CD4-positive, alpha-beta T cell (primary cell): Measurements from ENCODE around the gene LRRC55. TPM values are rescaled to one million over a fixed set of nuclear protein-coding genes. Genes with fewer than 3 reads are reported as not detected.

ENCODE experiments used
- ATAC-seq: fragments of 200-7000 bp; cut with Tn5 transposase; one replicate; pipeline ENCODE4 v1.10.0; 2022; ENCODE audit warnings: mild to moderate bottlenecking; ENCODE audit not compliant: poor library complexity
- CTCF ChIA-PET: fragments of 350-600 bp; sonication (Branson Sonifier 250); formaldehyde crosslinking; loops from one replicate; lab custom pipeline; 2021; ENCODE audit warnings: antibody characterized with exemption, inconsistent platforms; lab: Charles Lee
- POLR2A ChIA-PET: fragments of 350-600 bp; sonication (Branson Sonifier 250); formaldehyde crosslinking; loops from one replicate; lab custom pipeline; 2021; ENCODE audit warnings: antibody characterized with exemption, inconsistent platforms; lab: Charles Lee
- DNase-seq, 14 experiments: peaks; one replicate each; pipeline ENCODE4 v3.0.0-alpha.2; 2013 to 2020; ENCODE audit warnings: mixed read lengths in 2 of 14
- H3K27ac ChIP-seq, 2 donors: one replicate each; pipeline versions ENCODE4 v1.5.1 to v1.7.0; 2013; ENCODE audit warnings: low read length in 2 of 2, low read depth in 1 of 2, mild to moderate bottlenecking in 1 of 2
- H3K27me3 ChIP-seq, 2 experiments: 1 replicate in 1 of 2; 2 replicates in 1 of 2; pipeline versions ENCODE4 v1.6.1 to v1.7.0; 2013; ENCODE audit warnings: low read length in 2 of 2, control low read depth in 1 of 2, mild to moderate bottlenecking in 1 of 2, moderate library complexity in 1 of 2; ENCODE audit not compliant: insufficient read depth in 2 of 2, control insufficient read depth in 1 of 2
- H3K36me3 ChIP-seq: one replicate; pipeline ENCODE4 v1.6.1; 2013; ENCODE audit warnings: low read length, control low read depth; ENCODE audit not compliant: insufficient read depth
- H3K4me1 ChIP-seq: one replicate; pipeline ENCODE4 v1.6.1; 2013; ENCODE audit warnings: low read length, control low read depth; ENCODE audit not compliant: insufficient read depth
- H3K4me3 ChIP-seq: one replicate; pipeline ENCODE4 v1.5.1; 2013; ENCODE audit warnings: mild to moderate bottlenecking, low read length, moderate library complexity
- H3K9me3 ChIP-seq, 2 experiments: 1 replicate in 1 of 2; 2 replicates in 1 of 2; pipeline versions ENCODE4 v1.6.1 to v1.7.0; 2013; ENCODE audit warnings: low read length in 2 of 2, mild to moderate bottlenecking in 2 of 2, control low read depth in 1 of 2, moderate library complexity in 1 of 2; ENCODE audit not compliant: control insufficient read depth in 1 of 2, insufficient read depth in 1 of 2
- H3K27ac Mint-ChIP-seq: one replicate; pipeline ENCODE4 v1.8.0; 2020; ENCODE audit warnings: mixed read lengths
- H3K27me3 Mint-ChIP-seq: one replicate; pipeline ENCODE4 v1.8.0; 2021; ENCODE audit warnings: mixed read lengths
- H3K36me3 Mint-ChIP-seq: one replicate; pipeline ENCODE4 v1.8.0; 2021; ENCODE audit warnings: low read depth, mixed read lengths
- H3K4me1 Mint-ChIP-seq: one replicate; pipeline ENCODE4 v1.8.0; 2021; ENCODE audit warnings: low read depth, mixed read lengths
- H3K4me3 Mint-ChIP-seq: one replicate; pipeline ENCODE4 v1.8.0; 2020; ENCODE audit warnings: mild to moderate bottlenecking, mixed read lengths
- H3K9me3 Mint-ChIP-seq: one replicate; pipeline ENCODE4 v1.8.0; 2020; ENCODE audit warnings: mixed read lengths
- intact Hi-C, 2 experiments: fragments of 100-400 bp; cut with DNase I in 1 of 2; cut with micrococcal nuclease in 1 of 2; formaldehyde crosslinking; loops; one replicate each; pipeline versions ENCODE4 v1.15.1 to v1.9.0; 2023 to 2025; cut with DNase I, micrococcal nuclease
- total RNA-seq, 174 experiments: library from RNA in 2 of 174; stranded (reverse) in 2 of 174; gene quantifications; one replicate each; pipeline ENCODE4 v1.2.3 and lab custom pipeline; 2021 to 2026
- TF ChIP-seq, protein P1 (sequence below): fragments of 200-600 bp; IDR thresholded peaks from one replicate; pipeline ENCODE4 v1.8.0; 2022; ENCODE audit warnings: antibody characterized with exemption, mild to moderate bottlenecking

Gene LRRC55
- total RNA-seq, 2 experiments from 2014 or later, result not detected

DNA sequence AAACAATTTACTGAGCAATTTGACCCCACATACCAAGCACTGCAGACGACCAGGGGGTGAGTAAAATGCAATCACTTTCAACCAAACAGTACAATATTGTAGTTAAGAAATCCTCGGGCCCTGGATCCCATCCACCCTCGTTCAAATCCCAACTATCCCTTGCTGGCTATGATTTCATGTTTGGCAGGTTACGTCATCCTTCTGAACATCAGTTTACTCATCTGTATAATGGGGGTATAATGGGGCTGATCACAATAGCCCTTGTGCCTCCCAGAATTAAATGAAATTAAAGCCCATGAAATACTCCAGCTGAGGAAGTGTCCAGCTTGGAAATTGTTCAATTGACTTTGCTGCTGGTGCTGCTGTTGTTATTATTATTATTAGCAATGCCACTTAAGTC lies 34.7 kb downstream of the LRRC55 start:
- no peak for DNase-seq
- no peaks in the 10 kb centered on the region for H3K36me3 Mint-ChIP-seq
- TF ChIP-seq, protein P1, sequence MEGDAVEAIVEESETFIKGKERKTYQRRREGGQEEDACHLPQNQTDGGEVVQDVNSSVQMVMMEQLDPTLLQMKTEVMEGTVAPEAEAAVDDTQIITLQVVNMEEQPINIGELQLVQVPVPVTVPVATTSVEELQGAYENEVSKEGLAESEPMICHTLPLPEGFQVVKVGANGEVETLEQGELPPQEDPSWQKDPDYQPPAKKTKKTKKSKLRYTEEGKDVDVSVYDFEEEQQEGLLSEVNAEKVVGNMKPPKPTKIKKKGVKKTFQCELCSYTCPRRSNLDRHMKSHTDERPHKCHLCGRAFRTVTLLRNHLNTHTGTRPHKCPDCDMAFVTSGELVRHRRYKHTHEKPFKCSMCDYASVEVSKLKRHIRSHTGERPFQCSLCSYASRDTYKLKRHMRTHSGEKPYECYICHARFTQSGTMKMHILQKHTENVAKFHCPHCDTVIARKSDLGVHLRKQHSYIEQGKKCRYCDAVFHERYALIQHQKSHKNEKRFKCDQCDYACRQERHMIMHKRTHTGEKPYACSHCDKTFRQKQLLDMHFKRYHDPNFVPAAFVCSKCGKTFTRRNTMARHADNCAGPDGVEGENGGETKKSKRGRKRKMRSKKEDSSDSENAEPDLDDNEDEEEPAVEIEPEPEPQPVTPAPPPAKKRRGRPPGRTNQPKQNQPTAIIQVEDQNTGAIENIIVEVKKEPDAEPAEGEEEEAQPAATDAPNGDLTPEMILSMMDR, result no peak
- no peaks in the 10 kb centered on the region for H3K4me1 ChIP-seq
- peaks cover 0 to 5% of the 10 kb centered on the region in 2 experiments for H3K9me3 ChIP-seq
- H3K27ac ChIP-seq, result no peak overlapping the region
- H3K36me3 ChIP-seq, result no peaks in the 10 kb centered on the region
- H3K27me3 Mint-ChIP-seq, result peaks cover 26% of the 10 kb centered on the region
- H3K4me3 Mint-ChIP-seq, result no peak overlapping the region
- no peaks in the 10 kb centered on the region for H3K9me3 Mint-ChIP-seq
- POLR2A ChIA-PET, result no interaction called here
- CTCF ChIA-PET, result no interaction called here
- no peak for ATAC-seq
- no peak overlapping the region for H3K27ac Mint-ChIP-seq
- intact Hi-C loops, result no loop called here
- no peak overlapping the region for H3K4me3 ChIP-seq
- H3K4me1 Mint-ChIP-seq, result no peaks in the 10 kb centered on the region
- H3K27me3 ChIP-seq, result peaks cover 4% of the 10 kb centered on the region in 2 experiments

DNA sequence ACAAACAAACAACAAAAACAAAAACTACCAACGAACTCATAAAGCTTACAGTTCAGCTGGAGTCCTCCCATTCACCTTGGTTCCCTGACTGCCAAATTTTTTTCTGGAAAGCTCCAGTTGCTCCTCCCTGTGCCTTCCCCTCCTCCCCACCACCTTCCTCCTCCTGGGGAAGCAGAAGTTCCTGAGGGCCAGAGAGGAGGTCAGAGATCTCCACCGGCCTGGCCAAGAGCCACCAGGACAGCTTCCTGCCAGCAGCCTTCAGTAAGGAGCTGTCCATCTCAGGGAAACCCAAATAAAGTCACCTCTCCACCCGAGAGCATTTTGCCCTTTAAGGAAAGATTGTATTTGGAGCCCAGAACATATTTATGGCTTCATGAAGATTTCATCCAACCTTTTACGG lies 35.3 kb downstream of the LRRC55 start:
- H3K9me3 Mint-ChIP-seq, result no peaks in the 10 kb centered on the region
- no peak overlapping the region for H3K4me3 Mint-ChIP-seq
- no peak overlapping the region for H3K27ac Mint-ChIP-seq
- H3K27me3 ChIP-seq, result peaks cover 4% of the 10 kb centered on the region in 2 experiments
- no peak overlapping the region for H3K4me3 ChIP-seq
- no peak for DNase-seq
- H3K36me3 ChIP-seq, result no peaks in the 10 kb centered on the region
- intact Hi-C loops, result no loop called here
- POLR2A ChIA-PET, result no interaction called here
- no peaks in the 10 kb centered on the region for H3K4me1 Mint-ChIP-seq
- TF ChIP-seq, protein P1, result no peak
- H3K27me3 Mint-ChIP-seq, result peaks cover 24% of the 10 kb centered on the region
- ATAC-seq, result no peak
- no peaks in the 10 kb centered on the region for H3K4me1 ChIP-seq
- peaks cover 0 to 5% of the 10 kb centered on the region in 2 experiments for H3K9me3 ChIP-seq
- no peak overlapping the region for H3K27ac ChIP-seq
- no peaks in the 10 kb centered on the region for H3K36me3 Mint-ChIP-seq
- CTCF ChIA-PET, result no interaction called here

DNA sequence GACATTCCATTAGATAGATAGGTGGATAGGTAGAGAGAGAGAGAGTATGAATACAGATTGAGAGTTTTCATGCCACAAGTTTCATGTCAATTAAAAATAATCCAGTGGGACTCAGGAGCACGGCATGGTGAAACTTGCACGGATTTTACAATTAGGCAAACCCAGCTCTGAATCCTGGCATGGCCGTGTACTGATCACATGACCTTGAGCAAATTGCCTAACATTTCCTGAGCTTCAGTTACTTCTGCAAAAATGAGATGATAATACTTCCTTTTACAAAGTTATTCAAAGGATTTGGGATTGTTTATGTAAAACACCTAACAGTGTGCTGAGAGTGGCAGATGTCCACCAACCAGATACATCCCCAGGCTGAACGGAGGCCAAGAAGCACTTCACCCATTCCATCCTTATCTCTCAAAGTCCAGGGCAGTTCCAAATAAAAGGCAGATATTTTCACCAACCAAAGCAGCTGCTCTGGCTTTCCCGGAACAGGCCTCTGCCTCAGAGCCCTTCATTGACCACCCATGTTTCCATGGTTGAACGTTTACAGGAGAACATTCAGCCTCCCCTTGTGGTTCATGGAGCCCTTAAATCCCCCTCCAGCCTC lies 37.4 kb downstream of the LRRC55 start:
- no peak overlapping the region for H3K4me3 Mint-ChIP-seq
- ATAC-seq (no peak), DNase-seq (peak in 1 of 14 experiments; percentile 4)
- peaks cover 24% of the 10 kb centered on the region for H3K27me3 Mint-ChIP-seq
- no peaks in the 10 kb centered on the region for H3K4me1 Mint-ChIP-seq
- ChIA-PET CTCF (no interaction called here), POLR2A (no interaction called here)
- intact Hi-C loops, result no loop called here
- no peaks in the 10 kb centered on the region for H3K9me3 Mint-ChIP-seq
- TF ChIP-seq, protein P1, result no peak
- Histone ChIP-seq H3K27ac (no peak overlapping the region), H3K36me3 (no peaks in the 10 kb centered on the region), H3K4me1 (no peaks in the 10 kb centered on the region), H3K4me3 (no peak overlapping the region), H3K27me3 (peaks cover 4% of the 10 kb centered on the region in 2 experiments), H3K9me3 (peaks cover 0 to 5% of the 10 kb centered on the region in 2 experiments)
- no peaks in the 10 kb centered on the region for H3K36me3 Mint-ChIP-seq
- H3K27ac Mint-ChIP-seq, result no peak overlapping the region
